GM18505 (cell line): ENCODE measurements around the gene ZNF410.

Experiments used
- ATAC-seq: cut with Tn5 transposase; IDR thresholded peaks from one replicate; pipeline ENCODE4 v1.9.1; 2021; ENCODE audit not compliant: unreplicated experiment
- POLR2A ChIP-seq: IDR thresholded peaks from 4 replicates; pipeline ENCODE4 v1.6.1; 2011; ENCODE audit warnings: borderline replicate concordance; ENCODE audit not compliant: insufficient read depth, insufficient read length; ENCODE audit errors: extremely low read depth

Gene ZNF410

DNA sequence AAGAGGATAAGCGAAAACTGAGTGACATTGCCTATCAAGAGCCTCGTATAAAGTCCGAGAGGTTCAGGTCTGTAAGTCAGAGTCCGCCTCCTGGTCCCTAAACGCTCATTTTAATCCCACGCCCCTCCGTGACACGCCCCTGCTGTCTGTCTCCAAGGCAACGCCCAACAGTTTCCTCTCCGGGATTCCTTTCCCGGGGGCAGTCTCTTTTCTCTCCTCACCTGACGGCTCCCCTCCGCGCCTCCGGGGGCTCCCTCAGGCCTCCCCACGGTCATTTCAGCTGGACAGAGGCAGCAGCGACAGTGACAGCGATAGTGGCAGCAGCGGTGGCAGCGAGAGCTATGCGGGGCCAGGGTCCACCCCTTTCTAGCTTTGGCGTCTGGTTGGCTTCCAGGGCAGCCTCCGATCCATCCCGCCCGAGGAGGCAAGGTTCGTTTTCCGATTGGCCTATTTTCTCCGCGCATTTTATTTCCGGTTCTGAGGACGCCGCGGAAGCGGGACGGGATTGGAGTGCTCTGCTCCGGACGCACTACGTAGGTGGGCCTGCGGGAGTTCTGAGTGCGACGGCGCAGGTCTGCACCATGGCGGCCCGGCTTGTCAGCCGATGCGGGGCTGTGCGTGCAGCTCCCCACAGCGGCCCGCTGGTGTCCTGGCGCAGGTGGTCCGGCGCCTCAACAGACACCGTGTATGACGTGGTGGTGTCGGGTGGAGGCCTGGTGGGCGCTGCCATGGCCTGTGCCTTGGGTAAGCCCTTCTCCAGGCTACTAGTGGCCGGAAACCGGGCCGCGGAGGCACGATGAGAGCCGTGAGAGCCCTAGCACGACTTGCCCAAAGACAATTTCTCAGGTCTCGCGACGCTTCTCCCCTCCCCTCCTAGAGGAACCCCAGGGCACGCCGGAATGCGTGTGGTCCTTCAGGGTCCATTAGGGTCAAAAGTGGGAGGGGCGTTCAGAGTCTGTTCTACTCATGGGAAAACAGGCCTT lies 63.4 kb downstream of the ZNF410 start, which contains the start of the genes COQ6 and FAM161B:
COQ6 (plus strand) TSS at position 551 of the 983 bp plus-strand sequence; CDS start at position 582, 31 bp downstream.
FAM161B (minus strand) TSS at position 343 of the 983 bp plus-strand sequence; CDS start at position 275, 68 bp downstream.
- TF ChIP-seq POLR2A: peak; percentile 85

DNA sequence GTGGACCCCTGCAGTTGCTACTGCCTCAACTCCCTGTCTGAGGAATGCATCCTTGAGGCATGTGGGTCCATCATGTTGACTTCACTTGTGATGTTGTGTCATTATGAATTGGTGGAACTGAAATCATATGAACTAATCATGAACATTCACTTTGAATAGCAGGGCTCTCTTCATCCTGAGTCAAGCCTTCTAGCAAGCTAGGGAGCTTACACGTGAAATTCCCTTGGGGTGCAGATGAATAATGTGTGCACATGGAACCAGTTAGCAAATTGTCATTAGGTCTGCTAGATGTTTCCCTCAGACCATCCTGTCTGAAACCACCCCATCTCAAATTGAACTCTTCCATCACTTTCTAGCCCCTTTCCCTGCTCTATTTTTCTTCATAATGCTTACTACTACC lies 67.1 kb downstream of the ZNF410 start:
- ATAC-seq: no peak
- no peak for TF ChIP-seq POLR2A

More for the DNA sequence above, 63.4 kb downstream of the ZNF410 start, which contains the start of the genes COQ6 and FAM161B:
- peak; percentile 84 for ATAC-seq

- no peak for ATAC-seq
- TF ChIP-seq POLR2A: no peak
These were observed 69.0 kb downstream of the ZNF410 start for GRCh38 chr14:73955674-73956073.

GRCh38 chr14:73958591-73958990 lies 71.9 kb downstream of the ZNF410 start:
- TF ChIP-seq POLR2A: no peak
- ATAC-seq: no peak

DNA sequence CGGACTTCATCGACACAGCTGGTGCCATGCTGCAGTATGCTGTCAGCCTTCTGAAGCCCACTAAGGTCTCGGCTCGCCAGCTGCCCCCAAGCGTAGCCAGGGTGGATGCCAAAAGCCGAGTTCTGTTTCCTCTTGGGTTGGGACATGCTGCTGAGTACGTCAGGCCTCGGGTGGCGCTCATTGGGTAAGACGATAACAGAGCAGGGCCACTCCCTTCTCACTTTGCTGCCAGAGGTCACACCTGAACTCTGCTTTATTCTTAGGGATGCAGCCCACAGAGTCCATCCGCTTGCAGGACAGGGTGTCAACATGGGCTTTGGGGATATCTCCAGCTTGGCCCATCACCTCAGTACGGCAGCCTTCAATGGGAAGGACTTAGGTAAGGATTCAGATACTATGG lies 74.5 kb downstream of the ZNF410 start:
- ATAC-seq: no peak
- no peak for TF ChIP-seq POLR2A

DNA sequence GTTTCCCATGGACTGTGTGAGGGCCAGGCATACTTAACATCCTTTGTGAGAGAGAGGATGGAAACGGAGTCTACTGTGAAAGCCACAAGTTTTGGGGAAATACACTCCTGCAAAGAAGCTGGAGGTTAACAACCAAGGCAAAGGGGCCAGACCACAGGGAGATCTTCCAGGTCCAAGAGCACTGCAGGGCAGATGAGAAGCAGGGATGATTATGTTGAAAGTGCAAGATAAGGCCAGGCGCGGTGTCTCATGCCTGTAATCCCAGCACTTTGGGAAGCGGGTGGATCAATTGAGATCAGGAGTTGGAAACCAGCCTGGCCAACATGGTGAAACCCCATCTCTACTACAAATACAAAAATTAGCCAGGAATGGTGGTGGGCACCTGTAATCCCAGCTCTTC lies 78.6 kb downstream of the ZNF410 start:
- TF ChIP-seq POLR2A: no peak
- ATAC-seq: no peak

- no peak for TF ChIP-seq POLR2A
- ATAC-seq: no peak
These were observed 82.2 kb downstream of the ZNF410 start for GRCh38 chr14:73968885-73969284.

DNA sequence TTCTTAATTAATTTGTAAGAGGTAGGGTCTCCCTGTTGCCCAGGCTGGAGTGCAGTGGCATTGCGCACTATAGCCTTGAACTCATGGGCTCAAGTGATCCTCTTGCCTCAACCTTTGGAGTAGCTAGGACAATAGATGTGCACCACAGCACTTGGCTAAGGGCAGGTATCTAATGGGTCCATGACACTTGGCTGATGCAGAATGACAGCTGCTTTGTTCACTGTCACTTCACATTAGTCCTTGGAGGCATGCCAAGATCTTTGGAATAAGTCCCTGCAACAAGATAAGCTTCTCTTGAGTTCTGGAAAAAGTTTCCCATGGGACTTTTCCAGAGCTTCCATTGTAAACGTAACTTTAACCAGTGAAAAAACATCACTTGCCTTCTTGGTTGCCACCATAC lies 86.8 kb downstream of the ZNF410 start:
- no peak for TF ChIP-seq POLR2A
- no peak for ATAC-seq

GRCh38 chr14:73976125-73976524 lies 89.5 kb downstream of the ZNF410 start:
- no peak for TF ChIP-seq POLR2A
- no peak for ATAC-seq

DNA sequence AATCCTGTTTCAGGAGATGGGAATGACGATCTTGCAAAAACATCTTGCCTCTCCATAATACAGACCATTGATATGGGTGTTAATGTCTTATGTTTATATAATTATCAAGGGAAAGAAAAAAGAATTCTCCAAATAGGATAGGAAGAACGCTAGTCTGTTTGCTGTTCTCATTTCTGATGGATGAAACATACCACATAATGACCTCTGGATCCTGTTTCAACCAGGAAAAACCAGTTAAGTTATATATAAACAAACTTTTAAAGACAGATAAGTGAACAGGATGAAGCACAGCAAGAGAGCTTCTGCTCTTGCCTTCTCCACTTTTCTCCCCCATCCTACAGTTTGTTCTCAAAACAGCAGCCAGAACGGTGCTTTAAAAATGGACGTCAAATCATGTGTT lies 91.2 kb downstream of the ZNF410 start:
- ATAC-seq: no peak
- no peak for TF ChIP-seq POLR2A
